Neural cell (in vitro differentiated cells): ENCODE results near the gene OCRL. TPM values are rescaled to one million over a fixed set of nuclear protein-coding genes. Genes with fewer than 3 reads are reported as not detected.
"Not testable (repeated sequence)": the region's sequence is repeated elsewhere in the genome, so short reads cannot be mapped to it uniquely, and the experiment has no call there.

ENCODE experiments used
- H2AFZ ChIP-seq: fragments of 200-600, 300-800 bp; sonication (generic), shearing (Covaris generic); 2 replicates; pipeline ENCODE4 v1.6.0; 2014; ENCODE audit warnings: low read depth, mild to moderate bottlenecking, antibody characterized with exemption, low read length, moderate library complexity
- H3F3A ChIP-seq: fragments of 200-600 bp; shearing (Covaris generic); 2 replicates; pipeline ENCODE4 v1.6.1; 2016; ENCODE audit warnings: mild to moderate bottlenecking, moderate library complexity, mixed read lengths, antibody characterized with exemption, low read length; ENCODE audit not compliant: insufficient read depth, poor library complexity, severe bottlenecking
- H3K27ac ChIP-seq: fragments of 200-600, 300-800 bp; sonication (generic), shearing (Covaris generic); 2 replicates; pipeline ENCODE4 v1.5.1; 2014; ENCODE audit warnings: mild to moderate bottlenecking, low read length, moderate library complexity
- H3K27me3 ChIP-seq: fragments of 300-800, 200-600 bp; sonication (generic), shearing (Covaris generic); 2 replicates; pipeline ENCODE4 v1.6.0; 2014; ENCODE audit warnings: mild to moderate bottlenecking, low read depth, low read length, moderate library complexity; ENCODE audit not compliant: insufficient read depth
- H3K36me3 ChIP-seq: fragments of 300-800, 200-600 bp; sonication (generic), shearing (Covaris generic); 2 replicates; pipeline ENCODE4 v1.5.1; 2014; ENCODE audit warnings: mild to moderate bottlenecking, antibody characterized with exemption, low read length, moderate library complexity; ENCODE audit not compliant: insufficient read depth
- H3K4me2 ChIP-seq: fragments of 300-800, 200-600 bp; sonication (generic), shearing (Covaris generic); 2 replicates; pipeline ENCODE4 v1.6.0; 2014; ENCODE audit warnings: mild to moderate bottlenecking, low read length
- H3K4me3 ChIP-seq: fragments of 300-800, 200-600 bp; sonication (generic), shearing (Covaris generic); 2 replicates; pipeline ENCODE4 v1.5.1; 2014; ENCODE audit warnings: mild to moderate bottlenecking, low read length, moderate library complexity
- H3K79me2 ChIP-seq: fragments of 200-600 bp; shearing (Covaris generic); replicated peaks from 2 replicates; pipeline ENCODE4 v1.6.0; 2014; ENCODE audit warnings: mild to moderate bottlenecking, low read length, moderate library complexity; ENCODE audit not compliant: insufficient read depth
- H3K9ac ChIP-seq: fragments of 300-800, 200-600 bp; sonication (generic), shearing (Covaris generic); 2 replicates; pipeline ENCODE4 v1.6.1; 2016; ENCODE audit warnings: mild to moderate bottlenecking, low read length, mixed read lengths
- H3K9me2 ChIP-seq: fragments of 200-600 bp; shearing (Covaris generic); 2 replicates; pipeline ENCODE4 v1.6.1; 2016; ENCODE audit warnings: mild to moderate bottlenecking, low read length, mixed read lengths; ENCODE audit not compliant: insufficient read depth
- H3K9me3 ChIP-seq: fragments of 200-600, 300-800 bp; sonication (generic), shearing (Covaris generic); 2 replicates; pipeline ENCODE4 v1.6.1; 2016; ENCODE audit warnings: mild to moderate bottlenecking, mixed run types, low read length, moderate library complexity, mixed read lengths
- H4K20me1 ChIP-seq: fragments of 200-600 bp; shearing (Covaris generic); 2 replicates; pipeline ENCODE4 v1.6.1; 2016; ENCODE audit warnings: mild to moderate bottlenecking, mixed run types; ENCODE audit not compliant: insufficient read depth
- CTCF ChIP-seq: fragments of 450-650 bp; IDR thresholded peaks from 2 replicates; pipeline ENCODE4 v1.5.1; 2014; ENCODE audit warnings: antibody characterized with exemption, mild to moderate bottlenecking, moderate library complexity; ENCODE audit not compliant: poor library complexity, severe bottlenecking
- EP300 ChIP-seq: fragments of 450-650 bp; conservative IDR thresholded peaks from 2 replicates; pipeline ENCODE4 v1.6.1; 2014; ENCODE audit warnings: antibody characterized with exemption, mild to moderate bottlenecking, moderate library complexity; ENCODE audit not compliant: poor library complexity, severe bottlenecking
- EZH2 ChIP-seq: fragments of 200-600, 300-800 bp; shearing (Covaris generic), sonication (generic); IDR thresholded peaks from 2 replicates; pipeline ENCODE4 v1.6.1; 2014; ENCODE audit warnings: antibody characterized with exemption, low read length, borderline replicate concordance, mild to moderate bottlenecking; ENCODE audit not compliant: insufficient read depth, poor library complexity, severe bottlenecking
- MXI1 ChIP-seq: fragments of 450-650 bp; conservative IDR thresholded peaks from 2 replicates; pipeline ENCODE4 v1.6.1; 2014; ENCODE audit warnings: antibody characterized with exemption, mild to moderate bottlenecking; ENCODE audit not compliant: poor library complexity, severe bottlenecking
- POLR2AphosphoS5 ChIP-seq: IDR thresholded peaks from 2 replicates; pipeline ENCODE4 v1.6.1; 2012
- RAD21 ChIP-seq: fragments of 450-650 bp; conservative IDR thresholded peaks from 2 replicates; pipeline ENCODE4 v1.6.1; 2014; ENCODE audit warnings: antibody characterized with exemption, mild to moderate bottlenecking, moderate library complexity
- REST ChIP-seq: IDR thresholded peaks from 2 replicates; pipeline ENCODE4 v1.6.1; 2012; ENCODE audit warnings: borderline replicate concordance
- SMC3 ChIP-seq: fragments of 450-650 bp; conservative IDR thresholded peaks from 2 replicates; pipeline ENCODE4 v1.6.1; 2014; ENCODE audit warnings: antibody characterized with exemption, mild to moderate bottlenecking, moderate library complexity; ENCODE audit not compliant: poor library complexity
- TAF1 ChIP-seq: IDR thresholded peaks from 2 replicates; pipeline ENCODE4 v1.6.1; 2012; ENCODE audit warnings: low read depth
- polyA plus RNA-seq: library from polyadenylated mRNA; depleted of rRNA; stranded (reverse); fragments of >200 nt; gene quantifications from 2 replicates; pipeline ENCODE4 v1.2.3, GENCODE V29; 2014

OCRL gene
- polyA plus RNA-seq, 1 donor from 2014 or later: 27.9 TPM

- Histone ChIP-seq H4K20me1 (no peaks in the 10 kb centered on the region), H3K27ac (no peak overlapping the region), H3K4me3 (no peak overlapping the region), H3K36me3 (no peaks in the 10 kb centered on the region), H3F3A (no peaks in the 10 kb centered on the region), H3K9me2 (no peaks in the 10 kb centered on the region), H3K4me2 (no peak overlapping the region), H3K27me3 (no peaks in the 10 kb centered on the region), H3K79me2 (no peaks in the 10 kb centered on the region), H2AFZ (no peak overlapping the region), H3K9me3 (no peaks in the 10 kb centered on the region), H3K9ac (no peak overlapping the region)
- TF ChIP-seq SMC3 (no peak), CTCF (no peak), POLR2AphosphoS5 (no peak), EZH2 (no peak), REST (no peak), MXI1 (no peak), TAF1 (no peak), RAD21 (no peak), EP300 (no peak)
Observed at GRCh38 chrX:129553619-129554288, 13.7 kb downstream of the OCRL start.

GRCh38 chrX:129554816-129555215, 14.8 kb downstream of the OCRL start:
- H3K4me2 ChIP-seq, H3K9ac ChIP-seq, H3K9me3 ChIP-seq, H3K27me3 ChIP-seq, H3F3A ChIP-seq, H3K9me2 ChIP-seq, H4K20me1 ChIP-seq, H3K79me2 ChIP-seq, H3K27ac ChIP-seq, H2AFZ ChIP-seq, H3K36me3 ChIP-seq, H3K4me3 ChIP-seq: not testable (repeated sequence)
